ENCODE measurements around the gene CACNG4.

DNA sequence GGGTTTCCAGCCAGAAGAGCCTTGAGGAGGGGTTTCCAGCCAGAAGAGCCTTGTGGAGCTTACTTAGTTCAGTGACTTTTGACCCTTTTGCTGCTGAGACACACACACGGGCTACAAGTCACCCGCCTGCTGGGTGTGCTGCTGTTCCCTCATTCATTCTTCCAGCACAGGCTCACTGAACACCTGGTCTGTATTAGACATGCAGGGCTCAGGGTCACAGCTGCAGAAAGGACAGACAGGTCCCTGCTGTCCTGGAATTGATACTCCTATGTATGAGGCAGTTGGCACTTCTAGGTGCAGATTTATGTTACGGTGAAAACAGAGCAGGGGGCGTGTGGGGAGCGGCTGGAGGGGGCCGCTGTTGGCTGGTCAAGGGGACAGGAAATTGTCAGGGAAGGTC, 6.8 kb downstream of the CACNG4 start:
- no peak for TF ChIP-seq POLR2A (IDR thresholded peaks at IDR 0.05)
- TF ChIP-seq, protein P1, sequence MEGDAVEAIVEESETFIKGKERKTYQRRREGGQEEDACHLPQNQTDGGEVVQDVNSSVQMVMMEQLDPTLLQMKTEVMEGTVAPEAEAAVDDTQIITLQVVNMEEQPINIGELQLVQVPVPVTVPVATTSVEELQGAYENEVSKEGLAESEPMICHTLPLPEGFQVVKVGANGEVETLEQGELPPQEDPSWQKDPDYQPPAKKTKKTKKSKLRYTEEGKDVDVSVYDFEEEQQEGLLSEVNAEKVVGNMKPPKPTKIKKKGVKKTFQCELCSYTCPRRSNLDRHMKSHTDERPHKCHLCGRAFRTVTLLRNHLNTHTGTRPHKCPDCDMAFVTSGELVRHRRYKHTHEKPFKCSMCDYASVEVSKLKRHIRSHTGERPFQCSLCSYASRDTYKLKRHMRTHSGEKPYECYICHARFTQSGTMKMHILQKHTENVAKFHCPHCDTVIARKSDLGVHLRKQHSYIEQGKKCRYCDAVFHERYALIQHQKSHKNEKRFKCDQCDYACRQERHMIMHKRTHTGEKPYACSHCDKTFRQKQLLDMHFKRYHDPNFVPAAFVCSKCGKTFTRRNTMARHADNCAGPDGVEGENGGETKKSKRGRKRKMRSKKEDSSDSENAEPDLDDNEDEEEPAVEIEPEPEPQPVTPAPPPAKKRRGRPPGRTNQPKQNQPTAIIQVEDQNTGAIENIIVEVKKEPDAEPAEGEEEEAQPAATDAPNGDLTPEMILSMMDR (IDR thresholded peaks at IDR 0.05), result no peak
